GM19467 (cell line): ENCODE data around the gene ZBTB22.
"Not testable (repeated sequence)": the region's sequence is repeated elsewhere in the genome, so short reads cannot be mapped to it uniquely, and the experiment has no call there.

ENCODE experiments used
- ATAC-seq: cut with Tn5 transposase; IDR thresholded peaks from one replicate; pipeline ENCODE4 v1.9.1; 2021; ENCODE audit warnings: mild to moderate bottlenecking, moderate library complexity; ENCODE audit not compliant: unreplicated experiment

The ZBTB22 gene, protein sequence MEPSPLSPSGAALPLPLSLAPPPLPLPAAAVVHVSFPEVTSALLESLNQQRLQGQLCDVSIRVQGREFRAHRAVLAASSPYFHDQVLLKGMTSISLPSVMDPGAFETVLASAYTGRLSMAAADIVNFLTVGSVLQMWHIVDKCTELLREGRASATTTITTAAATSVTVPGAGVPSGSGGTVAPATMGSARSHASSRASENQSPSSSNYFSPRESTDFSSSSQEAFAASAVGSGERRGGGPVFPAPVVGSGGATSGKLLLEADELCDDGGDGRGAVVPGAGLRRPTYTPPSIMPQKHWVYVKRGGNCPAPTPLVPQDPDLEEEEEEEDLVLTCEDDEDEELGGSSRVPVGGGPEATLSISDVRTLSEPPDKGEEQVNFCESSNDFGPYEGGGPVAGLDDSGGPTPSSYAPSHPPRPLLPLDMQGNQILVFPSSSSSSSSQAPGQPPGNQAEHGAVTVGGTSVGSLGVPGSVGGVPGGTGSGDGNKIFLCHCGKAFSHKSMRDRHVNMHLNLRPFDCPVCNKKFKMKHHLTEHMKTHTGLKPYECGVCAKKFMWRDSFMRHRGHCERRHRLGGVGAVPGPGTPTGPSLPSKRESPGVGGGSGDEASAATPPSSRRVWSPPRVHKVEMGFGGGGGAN

DNA sequence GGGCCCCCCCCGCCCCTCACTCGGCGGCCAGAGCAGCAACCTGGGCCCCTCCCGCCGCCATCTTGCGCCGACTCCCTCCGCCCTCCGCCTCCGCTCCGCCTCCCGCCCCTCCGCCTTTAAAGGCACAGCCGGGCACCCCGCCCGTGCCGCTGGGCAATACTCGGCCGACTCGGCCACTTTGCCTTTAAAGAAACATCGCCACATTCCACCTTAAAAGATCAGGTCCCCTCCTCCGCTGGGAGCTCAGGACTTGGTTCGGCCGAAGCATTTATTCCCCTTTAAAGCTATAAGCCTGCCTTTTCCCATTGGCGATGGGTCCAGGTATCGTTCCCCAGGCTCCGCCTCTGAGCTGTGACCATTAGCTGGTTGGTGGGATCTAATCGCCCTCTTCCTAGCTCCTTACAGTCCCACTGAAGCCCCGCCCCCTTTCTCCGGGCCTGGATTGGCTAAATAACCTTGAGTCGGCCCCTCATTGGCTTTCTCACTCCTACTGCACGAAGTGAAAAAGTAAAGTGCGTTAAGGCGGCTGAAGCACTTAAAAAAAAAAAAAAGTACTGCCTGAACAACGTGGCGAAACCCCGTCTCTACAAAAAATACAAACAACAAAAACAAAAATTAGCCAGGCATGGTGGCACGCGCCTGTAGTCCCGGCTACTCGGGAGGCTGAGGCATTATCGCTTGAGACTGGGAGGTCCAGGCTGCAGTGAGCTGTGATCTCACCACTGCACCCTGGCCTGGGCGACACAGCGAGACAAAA, at the start of gene ZBTB22:
TSS of gene ZBTB22 (minus strand) at position 76 of the 757 bp plus-strand sequence. CDS start 828 bp downstream, outside the sequence.
- peak; percentile 44 for ATAC-seq

DNA sequence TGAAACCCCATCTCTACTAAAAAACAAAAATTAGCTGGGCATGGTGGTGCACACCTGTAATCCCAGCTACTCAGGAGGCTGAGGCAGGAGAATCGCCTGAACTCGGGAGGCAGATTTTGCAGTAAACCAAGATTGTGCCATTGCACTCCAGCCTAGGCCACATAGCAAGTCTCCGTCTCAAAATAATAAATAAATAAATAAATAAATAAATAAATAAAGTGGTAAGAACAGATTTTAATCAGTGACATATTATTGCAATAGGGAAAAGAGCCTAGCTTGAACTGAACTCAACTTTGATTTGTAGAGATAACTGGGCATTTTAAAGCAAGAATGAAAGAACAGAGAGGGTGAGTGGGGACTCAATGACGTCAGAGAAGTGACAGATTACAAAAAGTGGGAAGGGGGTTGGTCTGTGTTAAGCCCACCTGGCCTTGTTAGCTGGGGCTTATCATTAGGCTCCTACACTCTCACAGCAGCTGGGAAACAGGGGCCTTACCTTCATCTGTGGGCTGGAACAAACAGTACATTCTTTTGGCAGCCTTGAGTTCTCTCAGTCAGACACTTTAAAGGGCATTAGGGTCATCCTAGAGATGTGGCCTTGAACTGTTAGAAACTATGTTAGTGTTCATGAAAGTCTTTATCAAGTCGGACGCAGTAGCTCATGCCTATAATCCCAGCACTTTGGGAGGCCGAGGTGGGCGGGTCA, 49.6 kb upstream of the ZBTB22 start:
- no peak for ATAC-seq

DNA sequence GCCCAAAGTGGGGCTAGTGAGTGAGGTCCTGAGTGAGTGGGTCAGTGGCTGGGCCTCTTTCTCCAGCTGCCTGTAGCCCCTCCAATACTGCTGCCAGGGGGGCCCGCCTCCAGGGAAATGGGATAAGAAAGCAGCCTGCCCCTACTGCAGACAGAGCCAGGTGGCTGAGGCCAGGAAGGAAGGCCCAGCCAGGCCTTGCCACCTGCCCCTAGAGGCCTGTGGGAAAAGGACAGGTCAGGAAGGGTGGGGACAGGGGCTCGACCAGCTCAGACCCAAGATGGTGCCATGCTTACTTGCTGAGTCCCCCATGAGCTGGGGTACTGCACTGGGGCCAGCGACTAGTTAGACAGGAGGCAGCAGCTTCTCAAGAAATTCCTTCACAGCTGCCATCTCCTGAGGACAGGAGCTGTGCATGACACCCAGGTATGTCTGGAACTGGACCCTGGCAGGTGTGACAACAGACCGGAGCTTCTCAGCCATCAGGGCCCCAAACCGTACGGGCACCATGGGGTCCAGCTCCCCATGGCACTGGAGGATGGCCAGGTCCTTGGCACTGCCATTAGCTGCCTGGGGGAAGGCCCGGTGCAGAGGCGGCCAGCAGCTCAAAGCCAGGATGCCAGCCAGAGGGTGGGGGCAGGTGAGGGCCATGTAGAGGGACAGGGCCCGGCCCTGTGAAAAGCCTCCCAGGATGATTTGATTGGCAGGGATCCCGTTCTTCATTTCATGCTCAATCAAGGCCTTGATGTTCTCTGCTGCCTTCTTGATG, 47.8 kb upstream of the ZBTB22 start:
- ATAC-seq, result not testable (repeated sequence)

DNA sequence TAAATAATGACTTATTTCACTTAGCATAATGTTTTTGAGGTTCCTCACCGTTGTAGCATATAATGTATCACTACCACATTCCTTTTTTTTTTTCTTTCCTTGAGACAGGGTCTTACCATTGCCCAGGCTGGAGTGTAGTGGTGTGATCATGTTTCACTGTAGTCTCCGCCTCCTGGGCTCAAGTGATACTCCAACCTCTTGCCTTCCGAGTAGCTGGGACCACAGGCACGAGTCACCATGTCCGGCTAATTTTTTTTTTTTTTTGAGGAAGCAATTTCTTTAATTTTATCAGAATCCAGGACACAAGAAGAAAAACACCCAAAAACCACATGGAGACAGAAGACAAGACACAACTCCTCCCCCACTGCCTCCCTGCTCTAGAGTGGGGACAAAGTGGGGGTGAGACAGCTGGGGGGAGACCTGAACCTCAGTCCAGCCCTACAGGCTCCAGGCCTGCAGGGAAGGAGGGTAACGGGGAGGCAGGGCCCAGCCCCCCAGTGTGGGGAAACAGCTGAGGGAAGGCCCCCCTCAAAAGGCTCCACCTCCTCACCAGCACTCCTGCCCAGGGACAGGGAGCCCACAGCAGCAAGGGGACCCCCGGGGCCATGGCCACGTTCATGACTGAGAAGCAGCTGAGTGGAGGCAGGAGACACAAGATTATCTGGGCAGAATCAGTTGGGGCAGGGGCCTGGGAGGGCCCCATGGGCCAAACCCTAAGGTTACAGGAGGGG, 47.1 kb upstream of the ZBTB22 start:
- ATAC-seq, result not testable (repeated sequence)

DNA sequence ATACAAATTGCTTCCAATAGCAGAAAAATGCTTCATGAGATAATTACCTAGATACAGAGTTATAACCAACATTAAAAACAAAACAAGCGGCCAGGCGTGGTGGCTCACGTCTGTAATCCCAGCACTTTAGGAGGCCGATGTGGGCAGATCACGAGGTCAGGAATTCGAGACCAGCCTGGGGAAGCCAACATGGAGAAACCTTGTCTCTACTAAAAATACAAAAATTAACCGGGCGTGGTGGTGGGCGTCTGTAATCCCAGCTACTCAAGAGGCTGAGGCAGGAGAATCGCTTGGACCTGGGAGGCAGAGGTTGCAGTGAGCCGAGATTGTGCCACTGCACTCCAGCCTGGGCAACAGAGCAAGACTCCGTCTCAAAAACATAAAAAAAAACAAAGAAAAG, 45.9 kb upstream of the ZBTB22 start:
- not testable (repeated sequence) for ATAC-seq

DNA sequence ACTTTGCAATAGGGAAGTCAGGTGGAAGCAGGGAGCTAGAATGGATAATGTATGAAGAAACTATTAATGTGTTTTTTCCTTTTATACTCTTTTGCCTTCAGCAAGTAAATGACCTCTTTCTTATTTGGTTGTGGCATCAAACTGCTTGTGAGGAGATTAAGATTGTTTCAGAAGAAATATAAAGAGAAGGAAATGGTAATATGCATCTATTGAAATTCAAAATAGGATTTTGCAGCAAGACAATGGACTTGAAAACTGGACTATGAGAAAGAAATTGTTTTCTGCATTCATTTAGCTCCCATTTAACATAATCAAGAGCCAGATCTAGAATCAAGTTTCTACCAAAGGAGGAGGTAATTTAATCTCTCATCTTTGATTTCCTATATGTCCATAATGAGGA, 41.8 kb upstream of the ZBTB22 start:
- ATAC-seq, result no peak

DNA sequence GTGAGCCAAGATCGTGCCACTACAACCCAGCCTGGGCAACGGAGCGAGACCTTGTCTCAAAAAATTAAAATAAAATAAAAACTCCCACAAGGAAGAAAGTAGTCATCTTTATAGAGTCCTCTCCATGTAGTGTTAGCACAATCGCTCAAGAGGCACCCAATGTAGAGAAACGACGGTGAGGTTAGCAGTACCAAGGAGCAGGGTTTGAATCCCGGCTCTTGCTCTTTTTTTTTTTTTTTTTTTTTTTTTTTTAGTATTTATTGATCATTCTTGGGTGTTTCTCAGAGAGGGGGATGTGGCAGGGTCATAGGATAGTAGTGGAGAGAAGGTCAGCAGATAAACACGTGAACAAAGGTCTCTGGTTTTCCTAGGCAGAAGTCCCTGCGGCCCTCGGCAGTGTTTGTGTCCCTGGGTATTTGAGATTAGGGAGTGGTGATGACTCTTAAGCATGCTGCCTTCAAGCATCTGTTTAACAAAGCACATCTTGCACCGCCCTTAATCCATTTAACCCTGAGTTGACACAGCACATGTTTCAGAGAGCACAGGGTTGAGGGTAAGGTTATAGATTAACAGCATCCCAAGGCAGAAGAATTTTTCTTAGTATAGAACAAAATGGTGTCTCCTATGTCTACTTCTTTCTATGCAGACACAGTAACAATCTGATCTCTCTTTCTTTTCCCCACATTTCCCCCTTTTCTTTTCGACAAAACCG, 39.8 kb upstream of the ZBTB22 start:
- ATAC-seq, result not testable (repeated sequence)

DNA sequence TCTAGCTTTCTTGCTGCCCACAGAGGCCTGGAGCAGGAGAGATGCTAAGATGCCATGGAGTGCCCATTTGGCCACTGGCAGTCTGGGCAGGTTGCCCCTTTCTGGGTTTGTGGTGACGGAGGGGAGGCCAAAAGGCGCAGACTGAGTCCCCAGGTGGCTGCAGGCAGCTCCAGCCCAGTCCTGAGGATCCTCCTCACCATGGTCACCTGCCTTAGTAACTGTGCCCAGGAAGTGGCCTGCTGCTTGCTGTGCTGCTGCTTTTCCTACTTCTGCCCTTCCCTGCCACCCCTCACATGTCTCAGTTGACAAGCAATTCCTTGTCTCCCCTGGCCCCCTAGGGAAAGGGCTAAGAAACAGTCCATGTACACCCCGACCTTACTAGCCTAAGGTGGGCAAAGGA, 38.8 kb upstream of the ZBTB22 start:
- ATAC-seq, result no peak

DNA sequence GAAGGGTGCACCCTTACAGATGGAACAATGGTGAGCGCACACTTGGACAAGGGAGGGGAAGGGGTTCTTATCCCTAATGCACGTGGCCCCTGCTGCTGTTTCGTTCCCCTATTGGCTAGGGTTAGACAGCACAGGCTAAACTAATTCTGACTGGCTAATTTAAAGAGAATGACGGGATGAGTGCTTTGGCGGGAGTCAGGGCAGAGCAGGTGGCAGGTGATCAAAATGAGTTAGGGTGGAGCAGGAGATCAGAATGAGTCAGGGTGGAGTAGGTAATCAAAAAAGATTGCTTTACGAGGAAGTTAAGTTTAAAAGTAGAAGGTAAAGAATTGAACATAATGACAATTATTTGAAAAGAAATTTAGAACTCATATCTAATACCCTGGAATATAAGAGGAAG, 38.3 kb upstream of the ZBTB22 start:
- not testable (repeated sequence) for ATAC-seq

DNA sequence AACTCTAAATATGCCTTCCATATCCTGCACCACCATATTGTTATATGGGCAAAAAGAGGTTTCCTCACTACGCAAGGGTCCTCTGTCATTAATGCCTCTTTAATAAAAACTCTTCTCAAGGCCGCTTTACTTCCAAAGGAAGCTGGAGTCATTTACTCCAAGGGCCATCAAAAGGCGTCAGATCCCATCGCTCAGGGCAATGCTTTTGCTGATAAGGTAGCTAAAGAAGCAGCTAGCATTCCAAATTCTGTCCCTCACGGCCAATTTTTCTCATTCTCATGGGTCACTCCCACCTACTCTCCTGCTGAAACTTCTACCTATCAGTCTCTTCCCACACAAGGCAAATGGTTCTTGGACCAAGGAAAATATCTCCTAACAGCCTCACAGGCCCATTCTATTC, 30.3 kb upstream of the ZBTB22 start:
- ATAC-seq, result no peak

DNA sequence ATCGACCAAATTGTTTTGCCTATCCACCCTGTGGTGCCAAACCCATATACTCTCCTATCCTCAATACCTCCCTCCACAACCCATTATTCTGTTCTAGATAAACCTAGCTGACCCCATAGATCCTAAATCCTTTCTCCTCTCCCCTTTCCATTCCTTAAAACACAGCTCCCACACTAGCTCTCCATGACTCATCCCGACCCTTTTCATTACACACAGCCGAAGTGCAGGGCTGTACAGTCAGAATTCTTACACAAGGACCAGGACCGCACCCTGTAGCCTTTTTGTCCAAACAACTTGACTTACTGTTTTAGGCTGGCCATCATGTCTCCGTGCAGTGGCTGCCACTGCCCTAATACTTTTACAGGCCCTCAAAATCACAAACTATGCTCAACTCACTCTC, 29.4 kb upstream of the ZBTB22 start:
- not testable (repeated sequence) for ATAC-seq

DNA sequence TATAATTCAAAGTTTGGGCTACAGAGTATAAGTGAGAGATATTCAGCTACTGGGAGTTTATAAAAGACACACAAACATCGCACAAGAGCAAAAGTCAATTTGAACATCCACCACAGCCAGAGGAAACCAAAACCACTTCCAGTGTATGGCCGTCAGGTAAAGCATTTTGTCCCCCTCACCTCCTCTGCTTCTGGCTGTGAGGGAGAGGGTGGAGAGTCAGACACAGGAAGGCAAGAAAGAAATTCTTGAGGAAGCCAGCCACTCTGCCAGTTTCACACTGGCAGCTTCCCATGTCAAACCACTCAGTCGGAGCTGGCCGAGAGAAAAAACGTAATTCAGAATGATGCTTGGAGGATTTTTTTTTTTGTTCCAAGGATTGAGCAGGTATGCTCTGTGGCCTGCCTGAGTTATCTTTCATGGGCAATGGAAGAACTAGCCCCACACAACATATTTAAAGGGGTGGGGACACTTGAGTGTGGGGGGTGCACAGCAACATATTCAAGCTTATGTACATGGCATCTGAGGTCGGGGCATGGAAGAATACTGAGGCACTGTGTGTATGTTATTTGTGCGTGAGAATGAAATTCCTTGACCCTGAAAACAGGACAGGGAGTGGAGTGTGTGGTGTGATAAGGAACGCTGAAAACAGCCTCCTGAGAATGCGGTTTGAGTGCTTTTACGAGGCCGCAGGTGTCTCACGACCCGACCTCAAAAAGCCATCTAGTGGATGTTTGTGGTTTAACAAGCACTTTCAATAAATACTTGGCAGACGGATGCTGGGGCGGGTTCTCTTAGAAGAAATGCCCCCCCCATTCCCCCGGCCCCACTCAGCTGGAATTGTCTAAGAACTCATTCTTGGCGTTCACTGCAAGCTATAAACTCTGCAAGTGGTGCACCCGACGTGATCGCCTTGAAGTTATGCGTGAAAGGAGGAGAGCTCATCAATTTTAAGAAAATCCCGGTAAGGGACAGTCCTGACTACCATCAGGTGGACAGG, 27.5 kb upstream of the ZBTB22 start:
- no peak for ATAC-seq

DNA sequence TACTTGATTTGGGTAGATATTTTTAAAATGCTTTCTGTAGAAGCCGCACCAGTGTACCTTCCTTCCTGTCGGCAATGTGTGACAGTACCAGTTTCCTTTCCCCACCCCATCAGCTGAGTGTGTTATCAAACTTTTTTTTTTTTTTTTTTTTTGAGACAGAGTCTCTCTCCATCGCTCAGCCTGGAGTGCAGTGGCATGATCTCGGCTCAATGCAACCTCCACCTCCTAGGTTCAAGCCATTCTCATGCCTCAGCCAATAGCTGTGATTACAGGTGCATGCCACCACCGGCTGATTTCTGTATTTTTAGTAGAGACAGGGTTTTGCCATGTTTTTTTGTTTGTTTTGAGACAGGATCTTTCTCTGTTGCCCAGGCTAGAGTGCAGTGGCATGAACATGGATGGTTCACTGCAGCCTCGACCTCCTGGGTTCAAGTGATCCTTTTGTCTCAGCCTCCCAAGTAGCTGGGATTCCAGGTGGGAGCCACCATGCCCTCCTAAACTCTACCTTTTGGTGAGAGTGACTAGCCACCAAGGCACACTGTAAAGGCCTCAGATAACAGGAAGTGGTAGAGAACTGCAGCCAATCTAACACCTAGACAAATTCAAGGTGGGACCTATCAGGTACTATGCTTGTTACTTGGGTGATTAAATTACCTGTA, 26.5 kb upstream of the ZBTB22 start:
- peak; percentile 62 for ATAC-seq

DNA sequence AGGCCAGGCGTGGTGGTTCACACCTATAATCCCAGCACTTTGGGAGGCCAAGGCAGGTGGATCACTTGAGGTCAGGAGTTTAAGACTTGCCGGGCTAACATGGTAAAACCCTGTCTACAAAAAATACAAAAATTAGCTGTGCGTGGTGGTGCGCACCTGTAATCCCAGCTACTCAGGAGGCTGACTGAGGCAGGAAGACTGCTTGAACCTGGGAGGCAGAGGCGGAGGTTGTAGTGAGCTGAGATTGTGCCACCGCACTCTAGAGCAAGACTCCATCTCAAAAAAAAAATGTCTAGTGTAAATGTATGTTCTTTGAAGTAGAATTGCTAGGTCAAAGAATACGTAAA, 26.0 kb upstream of the ZBTB22 start:
- ATAC-seq, result not testable (repeated sequence)

DNA sequence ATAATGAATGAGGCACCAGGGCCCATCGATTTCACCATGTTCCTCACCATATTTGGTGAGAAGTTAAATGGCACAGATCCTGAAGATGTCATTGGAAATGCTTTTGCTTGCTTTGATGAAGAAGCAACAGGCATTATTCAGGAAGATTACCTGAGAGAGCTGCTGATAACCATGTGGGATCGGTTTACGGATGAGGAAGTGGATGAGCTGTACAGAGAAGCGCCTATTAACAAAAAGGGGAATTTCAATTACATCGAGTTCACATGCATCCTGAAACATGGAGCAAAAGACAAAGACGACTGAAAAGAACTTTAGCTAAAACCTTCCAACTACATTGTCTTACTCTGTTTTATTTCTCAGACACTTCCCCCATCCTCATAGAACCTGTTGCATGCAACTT, 21.6 kb upstream of the ZBTB22 start:
- ATAC-seq, result no peak

DNA sequence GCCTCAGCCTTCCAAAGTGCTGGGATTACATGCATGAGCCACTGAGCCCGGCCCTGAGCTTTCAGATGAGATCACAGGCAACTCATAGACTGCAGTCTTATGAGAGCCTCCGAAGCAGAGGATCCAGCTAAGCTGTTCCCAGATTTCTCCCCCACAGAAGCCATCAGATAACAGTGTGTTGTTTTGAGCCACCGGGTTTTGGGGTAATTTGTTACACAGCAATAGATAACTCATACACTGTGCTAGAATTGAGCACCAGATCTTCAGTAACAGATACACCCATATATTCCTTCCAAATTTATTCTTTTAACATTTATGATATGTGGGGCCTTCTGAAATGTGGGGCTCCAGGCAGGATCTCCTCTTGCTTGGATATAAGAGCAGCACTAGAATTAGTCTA, 19.0 kb upstream of the ZBTB22 start:
- no peak for ATAC-seq

DNA sequence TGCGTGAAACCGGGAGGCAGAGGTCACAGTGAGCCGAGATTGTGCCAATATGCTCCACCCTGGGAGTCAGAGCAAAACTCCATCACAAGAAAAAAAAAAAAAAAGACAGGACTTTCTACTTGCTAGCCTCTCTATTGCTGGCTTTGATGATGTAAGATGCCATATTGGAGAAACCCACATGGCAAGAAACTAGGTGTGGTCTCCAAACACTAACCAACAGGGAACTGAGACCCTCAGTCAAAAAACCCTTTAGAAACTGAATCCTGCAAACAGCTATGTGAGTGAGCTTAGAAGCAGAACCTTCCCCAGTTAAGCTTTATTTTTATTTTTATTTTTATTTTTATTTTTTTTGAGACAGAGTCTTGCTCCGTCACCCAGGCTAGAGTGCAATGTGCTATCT, 18.4 kb upstream of the ZBTB22 start:
- ATAC-seq, result no peak
